ENCODE measurements around the gene SSBP3. TPM values are rescaled to one million over a fixed set of nuclear protein-coding genes. Genes with fewer than 3 reads are reported as not detected.
"Not testable (repeated sequence)": the region's sequence is repeated elsewhere in the genome, so short reads cannot be mapped to it uniquely, and the experiment has no call there.

Gene SSBP3
- total RNA-seq, 1 experiment from 2014 or later, result 37.5 TPM

GRCh38 chr1:54212872-54213271 is 193.3 kb downstream of the SSBP3 start:
- H2AFZ ChIP-seq (ENCODE audit: low read depth, low read length, poor library complexity, severe bottlenecking), result no peak overlapping the region
- no peaks in the 10 kb centered on the region for H3K27me3 ChIP-seq (ENCODE audit: insufficient read depth, low read length)
- H4K20me1 ChIP-seq (ENCODE audit: insufficient read depth), result no peaks in the 10 kb centered on the region
- CTCF ChIA-PET, result no interaction called here
- BruUV-seq (replicated peaks), result no TSS peak
- peaks cover 7% of the 10 kb centered on the region; the same call in 1 of the 2 replicates for H3K79me2 ChIP-seq (ENCODE audit: insufficient read depth, low read length)
- POLR2A ChIA-PET, result no interaction called here
- no peak for DNase-seq (ENCODE audit: low read depth, low spot score)
- no peak overlapping the region for H3K9ac ChIP-seq (ENCODE audit: low read length)
- H3K4me1 ChIP-seq (ENCODE audit: control insufficient read depth in 1 of 2, insufficient read depth in 2 of 2, low read length in 2 of 2), result no peaks in the 10 kb centered on the region
- peaks cover 69 to 88% of the 10 kb centered on the region in 2 experiments for H3K36me3 ChIP-seq (ENCODE audit: control insufficient read depth in 1 of 2, insufficient read depth in 2 of 2, low read length in 2 of 2)
- no peak overlapping the region for H3K4me2 ChIP-seq (ENCODE audit: low read length)
- no peaks in the 10 kb centered on the region for H3K9me3 ChIP-seq (ENCODE audit: control insufficient read depth in 1 of 2, insufficient read depth in 1 of 2, low read depth in 1 of 2, low read length in 2 of 2)
- intact Hi-C loops (cut with micrococcal nuclease), result no loop called here
- RAD21 ChIA-PET (ENCODE audit: low non-redundant PET in 1 of 2, low total read pairs in 2 of 2, uncharacterized antibody in 2 of 2, unreplicated experiment in 2 of 2), result no interaction called here
- no peak overlapping the region for H3K27ac ChIP-seq (ENCODE audit: low read depth, low read length)
- H3K9me2 ChIP-seq (ENCODE audit: insufficient read depth), result no peaks in the 10 kb centered on the region
- H3K4me3 ChIP-seq (replicated peaks in 1 of 2; ENCODE audit: low read depth in 1 of 2, low read length in 2 of 2), result no peak overlapping the region
- no peak for ATAC-seq
- no peak for TF ChIP-seq SIN3A (IDR thresholded peaks at IDR 0.05; ENCODE audit: low read depth)

GRCh38 chr1:54207896-54208295 is 198.3 kb downstream of the SSBP3 start:
- BruUV-seq (replicated peaks); H3K9ac ChIP-seq (ENCODE audit: low read length); H3K9me3 ChIP-seq (ENCODE audit: control insufficient read depth in 1 of 2, insufficient read depth in 1 of 2, low read depth in 1 of 2, low read length in 2 of 2); H4K20me1 ChIP-seq (ENCODE audit: insufficient read depth); H3K4me2 ChIP-seq (ENCODE audit: low read length); DNase-seq (ENCODE audit: low read depth, low spot score); H3K9me2 ChIP-seq (ENCODE audit: insufficient read depth); RAD21 ChIA-PET (ENCODE audit: low non-redundant PET in 1 of 2, low total read pairs in 2 of 2, uncharacterized antibody in 2 of 2, unreplicated experiment in 2 of 2); H3K4me1 ChIP-seq (ENCODE audit: control insufficient read depth in 1 of 2, insufficient read depth in 2 of 2, low read length in 2 of 2); ATAC-seq; H3K4me3 ChIP-seq (replicated peaks in 1 of 2; ENCODE audit: low read depth in 1 of 2, low read length in 2 of 2); H3K27me3 ChIP-seq (ENCODE audit: insufficient read depth, low read length); H2AFZ ChIP-seq (ENCODE audit: low read depth, low read length, poor library complexity, severe bottlenecking); H3K27ac ChIP-seq (ENCODE audit: low read depth, low read length); CTCF ChIA-PET: not testable (repeated sequence)
- intact Hi-C loops (cut with micrococcal nuclease), result loop anchor here (10.0 kb wide), 1 partner anchor 197 kb away; the partner anchor contains the start of gene SSBP3
- Histone ChIP-seq H3K79me2 (ENCODE audit: insufficient read depth, low read length) (peaks cover 32% of the 10 kb centered on the region), H3K36me3 (ENCODE audit: control insufficient read depth in 1 of 2, insufficient read depth in 2 of 2, low read length in 2 of 2) (peaks cover 53 to 67% of the 10 kb centered on the region in 2 experiments)
- POLR2A ChIA-PET, result interaction anchor here (0.6 kb wide), 1 partner anchor 22 kb away, joined by 3 read pairs; no protein-coding TSS in a partner anchor

GRCh38 chr1:54207287-54207686 is 198.9 kb downstream of the SSBP3 start:
- no peaks in the 10 kb centered on the region for H4K20me1 ChIP-seq (ENCODE audit: insufficient read depth)
- ChIA-PET RAD21 (ENCODE audit: low non-redundant PET in 1 of 2, low total read pairs in 2 of 2, uncharacterized antibody in 2 of 2, unreplicated experiment in 2 of 2) (no interaction called here), CTCF (no interaction called here), POLR2A (no interaction called here)
- H3K36me3 ChIP-seq (ENCODE audit: control insufficient read depth in 1 of 2, insufficient read depth in 2 of 2, low read length in 2 of 2), result peaks cover 50 to 64% of the 10 kb centered on the region in 2 experiments
- no peak overlapping the region for H2AFZ ChIP-seq (ENCODE audit: low read depth, low read length, poor library complexity, severe bottlenecking)
- no TSS peak for BruUV-seq (replicated peaks)
- H3K9ac ChIP-seq (ENCODE audit: low read length), result no peak overlapping the region
- intact Hi-C loops (cut with micrococcal nuclease), result loop anchor here (10.0 kb wide), 1 partner anchor 198 kb away; the partner anchor contains the start of gene SSBP3
- ATAC-seq (no peak), DNase-seq (ENCODE audit: low read depth, low spot score) (no peak)
- H3K27me3 ChIP-seq (ENCODE audit: insufficient read depth, low read length), result no peaks in the 10 kb centered on the region
- no peaks in the 10 kb centered on the region for H3K9me3 ChIP-seq (ENCODE audit: control insufficient read depth in 1 of 2, insufficient read depth in 1 of 2, low read depth in 1 of 2, low read length in 2 of 2)
- peaks cover 39% of the 10 kb centered on the region for H3K79me2 ChIP-seq (ENCODE audit: insufficient read depth, low read length)
- no peaks in the 10 kb centered on the region for H3K4me1 ChIP-seq (ENCODE audit: control insufficient read depth in 1 of 2, insufficient read depth in 2 of 2, low read length in 2 of 2)
- H3K4me3 ChIP-seq (replicated peaks in 1 of 2; ENCODE audit: low read depth in 1 of 2, low read length in 2 of 2), result no peak overlapping the region
- TF ChIP-seq ELF1 (IDR thresholded peaks at IDR 0.05; ENCODE audit: borderline replicate concordance, low read depth), result no peak
- TF ChIP-seq JUND (IDR thresholded peaks at IDR 0.05), result no peak
- no peak for TF ChIP-seq SIN3A (IDR thresholded peaks at IDR 0.05; ENCODE audit: low read depth)
- TF ChIP-seq ZFX (IDR thresholded peaks at IDR 0.05), result no peak
- no peak for TF ChIP-seq REST (IDR thresholded peaks at IDR 0.05; ENCODE audit: low read depth)
- TF ChIP-seq TCF7L2 (IDR thresholded peaks at IDR 0.05; ENCODE audit: borderline replicate concordance, extremely low read depth, insufficient read depth, insufficient read length), result no peak
- no peak for TF ChIP-seq ZNF274 (IDR thresholded peaks at IDR 0.05; ENCODE audit: low read depth, low read length)
- H3K4me2 ChIP-seq (ENCODE audit: low read length), result no peak overlapping the region
- no peaks in the 10 kb centered on the region for H3K9me2 ChIP-seq (ENCODE audit: insufficient read depth)
- no peak overlapping the region for H3K27ac ChIP-seq (ENCODE audit: low read depth, low read length)
